ENCODE results near the gene FGF22.
"Not testable (repeated sequence)": the region's sequence is repeated elsewhere in the genome, so short reads cannot be mapped to it uniquely, and the experiment has no call there.

The FGF22 gene

GRCh38 chr19:623175-623916 lies 16.3 kb upstream of the FGF22 start:
- peaks cover 70% of the 10 kb centered on the region for H3K36me3 Mint-ChIP-seq (ENCODE audit: low read depth)
- no peak overlapping the region for H3K4me3 Mint-ChIP-seq
- no peaks in the 10 kb centered on the region for H3K9me3 Mint-ChIP-seq
- H3K27ac Mint-ChIP-seq: no peak overlapping the region
- H3K27me3 Mint-ChIP-seq: no peaks in the 10 kb centered on the region
- peaks cover 2% of the 10 kb centered on the region for H3K4me1 Mint-ChIP-seq (ENCODE audit: low read depth)
- DNase-seq: no peak

GRCh38 chr19:623974-624373 lies 15.7 kb upstream of the FGF22 start:
- no peaks in the 10 kb centered on the region for H3K27me3 Mint-ChIP-seq
- no peak overlapping the region for H3K27ac Mint-ChIP-seq
- peaks cover 4% of the 10 kb centered on the region for H3K4me1 Mint-ChIP-seq (ENCODE audit: low read depth)
- no peak for DNase-seq
- H3K4me3 Mint-ChIP-seq: no peak overlapping the region
- peaks cover 70% of the 10 kb centered on the region for H3K36me3 Mint-ChIP-seq (ENCODE audit: low read depth)
- H3K9me3 Mint-ChIP-seq: no peaks in the 10 kb centered on the region

DNA sequence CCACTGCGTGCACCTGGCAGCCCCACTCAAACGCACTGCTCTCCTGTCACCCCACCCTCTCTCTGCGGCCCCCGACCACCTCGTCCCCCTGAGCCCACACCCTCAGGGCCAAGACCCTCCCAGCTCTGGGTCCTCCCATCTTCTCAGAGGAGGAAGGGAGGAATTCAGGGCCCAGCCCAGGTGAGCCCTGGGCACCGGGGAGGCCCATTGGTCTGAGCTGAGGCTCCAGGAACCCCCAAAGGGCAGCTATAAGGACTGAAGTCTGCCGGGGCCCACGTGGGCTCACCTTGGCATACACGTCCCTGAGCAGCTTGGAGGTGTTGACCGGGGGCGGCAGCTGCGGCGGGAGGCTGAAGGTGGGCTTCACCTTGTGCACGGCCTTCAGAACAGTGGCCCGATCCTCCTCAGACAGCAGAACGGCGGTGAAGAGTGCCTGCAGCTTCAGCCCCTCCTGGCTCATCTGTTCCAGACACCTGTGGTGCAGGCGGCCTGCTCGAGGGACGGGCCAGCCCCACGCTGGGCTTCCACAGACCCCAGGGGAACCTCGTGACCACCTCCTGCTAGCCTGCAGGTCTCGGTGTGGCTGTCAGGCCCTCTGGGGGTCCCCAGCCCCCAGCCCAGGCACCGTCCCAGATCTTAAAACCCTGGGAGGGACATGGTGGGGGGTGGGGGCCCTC lies 15.1 kb upstream of the FGF22 start:
- no peak for DNase-seq
- no peak overlapping the region for H3K4me3 Mint-ChIP-seq
- no peaks in the 10 kb centered on the region for H3K27me3 Mint-ChIP-seq
- peaks cover 72% of the 10 kb centered on the region for H3K36me3 Mint-ChIP-seq (ENCODE audit: low read depth)
- peaks cover 7% of the 10 kb centered on the region for H3K4me1 Mint-ChIP-seq (ENCODE audit: low read depth)
- H3K27ac Mint-ChIP-seq: no peak overlapping the region
- H3K9me3 Mint-ChIP-seq: no peaks in the 10 kb centered on the region

- Mint-ChIP-seq H3K4me1 (ENCODE audit: low read depth) (peaks cover 11% of the 10 kb centered on the region), H3K9me3 (no peaks in the 10 kb centered on the region), H3K36me3 (ENCODE audit: low read depth) (peaks cover 72% of the 10 kb centered on the region), H3K4me3 (no peak overlapping the region), H3K27me3 (no peaks in the 10 kb centered on the region), H3K27ac (no peak overlapping the region)
- no peak for DNase-seq
Measured at GRCh38 chr19:625257-625656, 14.4 kb upstream of the FGF22 start.

- DNase-seq, H3K27me3 Mint-ChIP-seq, H3K9me3 Mint-ChIP-seq, H3K4me3 Mint-ChIP-seq, H3K27ac Mint-ChIP-seq: not testable (repeated sequence)
- Mint-ChIP-seq H3K36me3 (ENCODE audit: low read depth) (peaks cover 78% of the 10 kb centered on the region), H3K4me1 (ENCODE audit: low read depth) (peaks cover 17% of the 10 kb centered on the region)
Measured at GRCh38 chr19:626566-626965, 13.1 kb upstream of the FGF22 start.

DNA sequence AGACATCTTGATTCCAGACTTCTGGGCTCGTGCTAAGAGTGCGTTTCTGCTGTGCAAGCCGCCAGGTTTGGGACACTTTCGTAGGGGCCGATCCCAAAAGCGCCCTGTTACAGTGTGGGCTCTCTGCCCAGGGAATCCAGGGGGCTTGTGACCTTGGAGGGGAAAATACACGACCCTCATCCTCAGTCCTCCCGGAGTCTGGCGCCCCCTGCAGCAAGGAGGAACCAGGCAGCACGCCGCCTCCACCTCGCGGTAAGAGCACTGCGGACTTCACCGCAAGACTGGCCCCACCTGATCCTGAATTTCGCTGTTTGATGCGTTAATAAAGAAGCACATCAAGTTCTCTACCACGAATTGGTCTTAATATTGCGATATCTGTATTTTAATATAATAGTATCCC lies 11.5 kb upstream of the FGF22 start:
- Mint-ChIP-seq H3K4me1 (ENCODE audit: low read depth) (peaks cover 28% of the 10 kb centered on the region), H3K4me3 (no peak overlapping the region), H3K27ac (no peak overlapping the region), H3K27me3 (no peaks in the 10 kb centered on the region), H3K9me3 (no peaks in the 10 kb centered on the region), H3K36me3 (ENCODE audit: low read depth) (peaks cover 85% of the 10 kb centered on the region)
- DNase-seq: no peak

DNA sequence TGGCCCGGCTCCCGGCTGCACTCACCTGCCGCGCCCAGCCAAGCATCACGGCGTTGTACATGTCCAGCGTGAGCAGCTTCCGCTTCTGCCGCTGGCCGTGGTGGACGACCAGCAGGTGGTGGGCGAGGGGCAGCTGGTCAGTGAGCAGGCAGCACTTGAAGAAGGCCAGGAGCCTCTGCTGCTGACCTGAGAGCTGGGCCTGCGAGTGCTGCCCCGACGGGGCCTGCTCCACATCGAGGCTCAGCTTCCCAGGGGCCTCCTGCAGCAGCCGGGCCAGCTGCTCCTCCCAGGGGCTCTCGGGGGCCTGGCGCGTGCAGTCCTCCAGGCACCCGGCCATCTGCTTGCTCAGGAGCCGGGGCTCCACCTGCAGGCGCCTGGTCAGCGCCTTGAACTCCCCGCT lies 10.2 kb upstream of the FGF22 start:
- DNase-seq, H3K27me3 Mint-ChIP-seq, H3K4me3 Mint-ChIP-seq, H3K27ac Mint-ChIP-seq, H3K9me3 Mint-ChIP-seq: not testable (repeated sequence)
- Mint-ChIP-seq H3K36me3 (ENCODE audit: low read depth) (peaks cover 75% of the 10 kb centered on the region), H3K4me1 (ENCODE audit: low read depth) (peaks cover 37% of the 10 kb centered on the region)

DNA sequence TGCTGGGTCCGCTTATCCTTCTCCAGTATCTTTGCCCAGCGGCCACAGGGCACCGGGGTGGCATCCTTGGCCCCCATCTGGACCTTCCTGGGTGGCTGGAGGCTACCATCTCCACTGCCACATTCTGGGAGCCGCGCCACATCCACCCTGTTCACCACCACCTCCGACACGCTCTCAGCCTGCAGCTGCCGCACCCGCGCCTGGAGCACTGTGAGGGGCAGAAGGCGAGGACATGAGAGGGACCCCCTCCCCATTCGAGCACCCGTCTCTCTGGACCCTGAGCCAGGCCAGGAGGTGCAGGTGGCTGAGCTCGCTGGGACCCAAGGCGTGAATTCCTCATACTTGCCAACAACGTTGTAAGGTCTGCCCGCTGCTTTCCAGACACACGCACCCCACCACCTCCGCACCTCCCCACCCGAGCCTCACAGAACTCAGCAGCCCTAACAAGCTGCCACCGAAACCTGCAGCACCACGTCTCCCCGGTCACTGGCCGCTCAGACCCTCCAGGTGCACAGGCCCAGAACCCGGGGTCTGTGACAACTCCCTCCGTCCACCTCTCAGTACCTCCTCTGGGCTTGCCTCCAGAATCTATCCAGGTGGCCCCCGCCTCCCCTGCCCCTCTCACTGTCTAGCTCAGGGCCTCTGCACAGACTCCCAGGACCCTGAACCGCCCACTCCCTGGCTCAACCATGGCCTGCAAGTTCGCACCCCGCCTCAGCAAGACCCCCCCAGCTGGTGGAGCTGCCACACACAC lies 9.5 kb upstream of the FGF22 start:
- Mint-ChIP-seq H3K36me3 (ENCODE audit: low read depth) (peaks cover 70% of the 10 kb centered on the region), H3K4me3 (peak overlapping the region; percentile 97), H3K27ac (no peak overlapping the region), H3K4me1 (ENCODE audit: low read depth) (peaks cover 37% of the 10 kb centered on the region), H3K27me3 (no peaks in the 10 kb centered on the region), H3K9me3 (no peaks in the 10 kb centered on the region)
- DNase-seq: no peak

DNA sequence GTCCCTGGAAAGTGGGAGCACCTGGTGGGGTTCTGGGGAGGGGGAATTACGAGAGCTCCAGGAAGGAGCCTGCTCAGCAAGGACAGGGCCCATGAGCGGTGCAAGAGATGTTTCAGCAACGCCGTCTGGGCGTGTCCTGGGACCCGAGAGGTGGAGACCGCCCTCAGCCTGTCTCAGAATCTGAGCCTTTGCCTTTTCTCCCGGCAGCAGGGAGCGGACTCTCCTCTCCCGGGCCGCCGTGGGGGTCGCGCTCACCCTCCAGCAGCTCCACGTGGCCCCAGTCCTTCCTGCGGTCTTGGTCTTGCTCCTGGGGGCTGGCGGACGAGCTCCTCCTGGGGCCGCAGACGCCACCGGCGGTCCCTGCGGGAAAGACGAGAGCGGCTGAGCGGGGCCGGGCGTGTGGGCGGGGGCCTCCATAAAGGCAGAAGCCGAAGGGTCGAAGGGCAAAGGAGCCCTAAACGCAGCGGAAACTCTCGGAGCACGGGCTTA lies 7.1 kb upstream of the FGF22 start:
- Mint-ChIP-seq H3K36me3 (ENCODE audit: low read depth) (peaks cover 51% of the 10 kb centered on the region), H3K4me1 (ENCODE audit: low read depth) (peaks cover 37% of the 10 kb centered on the region), H3K27ac (peak overlapping the region; percentile 96), H3K4me3 (peak overlapping the region; percentile 97), H3K27me3 (no peaks in the 10 kb centered on the region), H3K9me3 (no peaks in the 10 kb centered on the region)
- DNase-seq: peak; percentile 74

DNA sequence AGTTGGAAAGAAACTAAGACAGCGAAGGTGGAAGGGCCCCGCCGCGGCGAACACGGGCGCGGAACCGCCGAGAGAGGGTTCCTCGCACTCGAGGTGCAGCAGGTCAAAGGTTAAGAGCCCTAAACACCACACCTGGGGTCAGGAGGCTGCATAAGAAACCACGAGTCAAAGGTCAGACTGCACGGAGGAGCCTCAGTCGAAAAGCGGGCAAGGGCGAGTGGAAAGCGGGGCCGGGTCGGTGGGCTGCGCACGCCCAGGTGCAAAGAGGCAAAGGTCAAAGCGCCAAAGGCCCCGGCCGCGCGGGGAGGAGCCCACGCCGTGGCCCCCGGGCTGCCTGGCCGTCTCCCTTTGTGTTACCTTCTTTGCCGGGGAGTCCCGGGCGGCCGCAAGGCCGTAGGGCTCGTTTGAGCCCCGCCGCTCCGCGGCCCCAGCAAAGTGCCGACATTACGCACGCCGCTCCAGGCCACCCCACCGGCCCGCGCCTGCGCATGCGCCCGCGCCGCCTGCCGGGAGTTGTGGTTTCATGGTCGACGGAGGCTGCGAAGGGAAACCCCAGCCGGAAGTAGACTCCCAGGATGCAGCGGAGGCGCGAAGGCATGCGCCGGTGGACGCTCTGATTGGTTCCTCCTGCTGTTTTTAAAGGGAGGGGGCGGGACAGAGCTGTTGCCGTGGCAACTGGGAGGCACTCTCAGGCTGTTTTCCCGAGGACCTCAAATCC lies 6.5 kb upstream of the FGF22 start, which contains the start of gene POLRMT:
TSS of gene POLRMT (minus strand) at position 470 of the 718 bp plus-strand sequence. CDS start at position 445, 25 bp downstream.
- no peaks in the 10 kb centered on the region for H3K9me3 Mint-ChIP-seq
- H3K27ac Mint-ChIP-seq: peak within 1 kb of the TSS; percentile 96
- peaks cover 46% of the 10 kb centered on the region for H3K36me3 Mint-ChIP-seq (ENCODE audit: low read depth)
- peaks cover 38% of the 10 kb centered on the region for H3K4me1 Mint-ChIP-seq (ENCODE audit: low read depth)
- peak; percentile 96 for DNase-seq
- H3K27me3 Mint-ChIP-seq: no peaks in the 10 kb centered on the region
- peak within 1 kb of the TSS; percentile 97 for H3K4me3 Mint-ChIP-seq

GRCh38 chr19:633786-634639 lies 5.7 kb upstream of the FGF22 start:
- peaks cover 38% of the 10 kb centered on the region for H3K36me3 Mint-ChIP-seq (ENCODE audit: low read depth)
- H3K27me3 Mint-ChIP-seq: no peaks in the 10 kb centered on the region
- H3K27ac Mint-ChIP-seq: peak overlapping the region; percentile 96
- no peaks in the 10 kb centered on the region for H3K9me3 Mint-ChIP-seq
- peak overlapping the region; percentile 97 for H3K4me3 Mint-ChIP-seq
- peaks cover 36% of the 10 kb centered on the region for H3K4me1 Mint-ChIP-seq (ENCODE audit: low read depth)
- DNase-seq: no peak

DNA sequence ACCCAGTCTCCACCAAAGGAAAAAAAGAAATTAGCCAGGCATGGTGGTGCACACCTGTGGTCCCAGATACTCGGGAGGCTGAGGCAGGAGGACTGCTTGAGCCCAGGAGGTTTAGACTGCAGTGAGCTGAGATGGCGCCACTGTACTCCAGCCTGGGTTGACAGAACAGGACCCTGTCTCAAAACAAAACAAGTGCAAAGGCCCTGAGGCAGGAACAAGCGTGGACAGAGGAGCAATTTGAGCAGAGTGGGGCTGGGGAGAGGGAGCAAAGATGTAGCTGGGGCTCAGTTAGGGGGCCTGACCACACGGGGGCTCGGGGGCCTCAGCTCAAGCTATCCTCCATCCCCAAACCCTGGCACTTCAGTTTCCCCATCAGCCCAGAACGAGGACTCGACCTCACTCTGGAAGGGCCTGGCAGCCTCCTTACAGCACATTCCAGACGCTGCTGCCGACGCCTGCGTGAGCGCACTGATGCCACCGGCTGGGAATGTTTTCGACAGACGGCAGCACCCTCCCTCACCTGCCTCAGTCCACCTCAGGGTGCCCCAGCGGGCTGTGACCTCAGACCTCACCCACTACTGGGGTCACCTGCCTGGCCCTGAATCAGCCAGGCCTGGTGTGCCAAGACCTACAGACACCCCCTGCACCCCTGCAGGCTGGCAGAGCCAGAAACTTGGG lies 4.6 kb upstream of the FGF22 start:
- Mint-ChIP-seq H3K4me3 (no peak overlapping the region), H3K36me3 (ENCODE audit: low read depth) (peaks cover 30% of the 10 kb centered on the region), H3K4me1 (ENCODE audit: low read depth) (peaks cover 36% of the 10 kb centered on the region), H3K9me3 (no peaks in the 10 kb centered on the region), H3K27ac (no peak overlapping the region), H3K27me3 (no peaks in the 10 kb centered on the region)
- no peak for DNase-seq

GRCh38 chr19:638906-639252 lies 800 bp upstream of the FGF22 start:
- Mint-ChIP-seq H3K4me1 (ENCODE audit: low read depth) (peaks cover 13% of the 10 kb centered on the region), H3K36me3 (ENCODE audit: low read depth) (peaks cover 7% of the 10 kb centered on the region), H3K27me3 (no peaks in the 10 kb centered on the region), H3K27ac (no peak overlapping the region), H3K9me3 (no peaks in the 10 kb centered on the region), H3K4me3 (peak overlapping the region; percentile 76)
- DNase-seq: no peak
